ENCODE data around the gene RIPOR3.

- TF ChIP-seq CTCF (IDR thresholded peaks at IDR 0.05; ENCODE audit: low read depth, low read length) (no peak), EZH2phosphoT487 (IDR thresholded peaks at IDR 0.05; ENCODE audit: low read depth) (no peak)
Observed at GRCh38 chr20:50694379-50695134, 3.2 kb upstream of the RIPOR3 start.

All from OCI-LY3 (cell line).